ENCODE measurements around the gene DIP2C.
A peak's percentile ranks its signal among the peaks of the same experiment; 100 is the strongest.
"Not testable (repeated sequence)": the region's sequence is repeated elsewhere in the genome, so short reads cannot be mapped to it uniquely, and the experiment has no call there.

DIP2C gene

DNA sequence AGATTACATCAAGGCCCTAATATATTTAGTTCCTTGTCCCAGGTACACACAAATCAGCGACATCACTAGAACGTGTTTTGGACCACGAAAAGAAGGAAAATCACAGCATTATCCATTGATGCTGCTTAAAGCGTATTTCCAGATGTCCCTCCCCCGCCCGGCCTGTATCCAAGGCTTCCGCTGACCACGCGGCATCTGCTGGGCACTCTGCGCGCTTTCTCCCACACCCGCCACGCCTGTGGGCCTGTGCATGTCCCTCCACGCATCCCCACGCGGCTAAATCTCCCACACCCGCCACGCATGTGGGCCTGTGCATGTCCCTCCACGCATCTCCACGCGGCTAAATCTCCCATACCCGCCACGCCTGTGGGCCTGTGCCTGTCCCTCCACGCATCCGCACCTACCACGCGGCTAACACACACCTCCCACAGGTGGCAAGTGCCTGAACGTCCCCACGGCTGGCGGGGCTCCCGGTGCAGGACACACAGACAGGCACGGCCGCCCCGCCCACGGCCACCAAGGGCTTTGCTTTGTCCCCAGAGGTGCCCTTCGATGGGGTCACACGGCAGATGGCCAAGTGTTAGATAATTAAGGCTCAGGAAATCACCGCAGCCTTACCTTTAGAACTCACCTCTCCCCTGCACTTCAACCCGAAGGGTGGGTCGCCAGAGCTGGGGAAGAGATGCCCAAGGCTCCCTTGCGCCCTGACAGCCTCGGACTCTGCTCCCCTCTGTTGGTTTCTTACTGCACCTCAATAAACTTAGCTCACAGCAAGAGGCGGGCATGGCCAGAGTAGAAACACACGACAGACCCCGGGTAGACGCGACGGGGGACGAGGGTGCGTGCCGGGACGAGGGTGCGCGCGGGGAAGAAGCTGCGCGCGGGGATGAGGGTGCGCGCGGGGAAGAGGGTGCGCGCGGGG, 49.5 kb downstream of the DIP2C start:
- DNase-seq, result no peak

DNA sequence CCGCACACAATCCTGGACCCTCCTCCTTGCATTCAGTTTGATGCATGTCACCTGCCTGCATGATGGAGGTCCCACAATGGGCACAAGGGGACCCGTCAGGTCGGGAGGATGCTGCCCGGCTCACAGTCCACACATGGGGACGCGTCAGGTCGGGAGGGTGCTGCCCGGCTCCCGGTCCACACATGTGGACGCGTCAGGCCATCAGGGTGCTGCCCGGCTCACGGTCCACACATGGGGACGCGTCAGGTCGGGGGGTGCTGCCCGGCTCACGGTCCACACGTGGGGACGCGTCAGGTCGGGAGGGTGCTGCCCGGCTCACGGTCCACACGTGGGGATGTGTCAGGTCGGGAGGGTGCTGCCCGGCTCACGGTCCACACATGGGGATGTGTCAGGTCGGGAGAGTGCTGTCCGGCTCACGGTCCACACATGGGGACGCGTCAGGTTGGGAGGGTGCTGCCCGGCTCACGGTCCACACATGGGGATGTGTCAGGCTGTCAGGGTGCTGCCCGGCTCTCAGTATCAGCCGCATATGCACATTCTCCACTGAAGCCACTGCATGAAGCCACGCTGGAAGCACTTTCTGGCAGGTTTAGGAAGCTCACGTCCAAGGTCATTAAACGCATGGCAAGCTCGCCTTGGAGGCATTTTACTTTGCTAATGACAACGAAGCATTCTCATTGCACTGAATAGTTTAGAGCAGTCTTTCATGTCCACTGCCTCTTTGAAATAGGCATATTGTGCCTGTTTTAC, 50.3 kb downstream of the DIP2C start:
- DNase-seq, result no peak

- no peak for DNase-seq
Observed at GRCh38 chr10:637771-638195, 51.7 kb downstream of the DIP2C start.

- DNase-seq, result no peak
Observed at GRCh38 chr10:637221-637620, 52.2 kb downstream of the DIP2C start.

GRCh38 chr10:636769-637168, 52.7 kb downstream of the DIP2C start:
- no peak for DNase-seq

GRCh38 chr10:636016-636730, 53.3 kb downstream of the DIP2C start:
- DNase-seq, result no peak

- no peak for DNase-seq
Observed at GRCh38 chr10:635088-635861, 54.2 kb downstream of the DIP2C start.

DNA sequence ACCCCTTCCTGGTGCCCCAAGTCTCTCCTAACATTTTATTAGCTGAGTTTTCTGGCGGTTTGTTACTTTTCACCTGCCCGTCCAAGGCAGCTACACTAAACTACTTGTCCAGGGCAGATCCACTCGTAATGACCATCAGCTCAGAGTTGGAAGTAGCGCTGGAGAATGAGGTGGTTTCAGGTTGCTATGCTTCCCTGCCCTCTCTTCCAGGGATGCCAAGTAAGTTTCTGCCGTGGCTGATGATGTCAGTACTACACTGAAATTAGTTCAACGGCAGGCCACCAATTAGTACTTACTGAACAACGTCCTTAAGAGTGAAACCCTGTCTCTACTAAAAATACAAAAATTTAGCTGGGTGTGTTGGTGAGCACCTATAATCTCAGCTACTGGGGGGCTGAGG, 55.2 kb downstream of the DIP2C start:
- DNase-seq, result peak; percentile 38

DNA sequence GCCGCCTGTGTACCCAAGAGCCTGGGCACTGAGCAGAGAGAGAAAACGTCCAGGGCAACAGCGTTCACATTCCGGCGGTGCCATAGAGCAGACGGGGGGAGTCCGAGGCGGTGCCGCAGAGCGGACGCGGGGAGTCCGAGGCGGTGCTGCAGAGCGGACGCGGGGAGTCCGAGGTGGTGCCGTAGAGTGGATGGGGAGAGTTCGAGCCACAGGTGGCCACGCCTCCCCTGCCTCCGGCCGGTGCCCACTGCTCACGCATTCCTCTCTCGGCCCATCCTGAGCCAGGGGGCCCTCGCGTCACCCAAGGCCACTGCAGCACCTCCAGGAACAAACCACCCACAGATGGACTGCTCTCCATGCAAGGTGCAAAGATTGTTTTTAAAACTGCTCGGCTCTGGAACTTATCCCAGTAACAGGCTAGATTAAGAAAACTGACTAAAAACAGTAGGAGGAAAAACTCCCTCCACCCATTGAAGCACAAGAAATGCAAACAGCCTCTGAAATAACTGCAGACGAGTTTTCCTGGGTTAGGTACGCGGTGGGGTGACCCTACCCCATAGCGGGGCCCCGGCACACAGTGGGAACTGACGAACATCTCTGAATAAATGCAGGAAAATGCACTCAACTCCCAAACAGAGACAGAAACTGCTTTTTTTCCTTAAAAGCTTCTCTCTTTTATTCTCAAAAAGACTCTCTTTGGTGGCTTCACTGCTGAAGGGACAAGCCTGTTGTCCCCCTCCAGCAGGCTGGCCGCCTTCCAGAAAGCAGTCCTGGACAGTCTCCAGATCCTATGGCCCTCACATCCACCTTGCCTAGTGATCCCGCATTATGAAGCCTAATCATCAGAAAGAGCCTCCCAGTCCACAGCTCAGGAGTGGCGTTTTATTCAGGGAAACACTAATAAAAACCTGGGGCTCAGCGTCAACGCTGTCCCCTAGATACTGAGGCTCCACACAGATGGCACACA, 55.9 kb downstream of the DIP2C start:
- peak; percentile 38 for DNase-seq

DNA sequence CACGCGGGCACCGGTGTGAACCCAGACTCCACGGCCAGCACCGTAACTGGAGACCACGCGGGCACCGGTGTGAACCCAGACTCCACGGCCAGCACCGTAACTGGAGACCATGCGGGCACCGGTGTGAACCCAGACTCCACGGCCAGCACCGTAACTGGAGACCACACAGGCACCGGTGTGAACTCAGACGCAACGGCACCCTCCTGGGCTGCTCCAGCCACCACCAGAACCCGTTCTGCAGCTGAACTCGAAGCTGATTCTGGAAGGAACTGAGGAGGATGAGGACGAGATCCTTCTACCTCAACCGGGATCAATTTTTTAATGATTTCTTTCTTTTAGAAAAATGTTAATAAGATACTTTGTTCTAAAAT, 56.7 kb downstream of the DIP2C start:
- DNase-seq, result not testable (repeated sequence)

DNA sequence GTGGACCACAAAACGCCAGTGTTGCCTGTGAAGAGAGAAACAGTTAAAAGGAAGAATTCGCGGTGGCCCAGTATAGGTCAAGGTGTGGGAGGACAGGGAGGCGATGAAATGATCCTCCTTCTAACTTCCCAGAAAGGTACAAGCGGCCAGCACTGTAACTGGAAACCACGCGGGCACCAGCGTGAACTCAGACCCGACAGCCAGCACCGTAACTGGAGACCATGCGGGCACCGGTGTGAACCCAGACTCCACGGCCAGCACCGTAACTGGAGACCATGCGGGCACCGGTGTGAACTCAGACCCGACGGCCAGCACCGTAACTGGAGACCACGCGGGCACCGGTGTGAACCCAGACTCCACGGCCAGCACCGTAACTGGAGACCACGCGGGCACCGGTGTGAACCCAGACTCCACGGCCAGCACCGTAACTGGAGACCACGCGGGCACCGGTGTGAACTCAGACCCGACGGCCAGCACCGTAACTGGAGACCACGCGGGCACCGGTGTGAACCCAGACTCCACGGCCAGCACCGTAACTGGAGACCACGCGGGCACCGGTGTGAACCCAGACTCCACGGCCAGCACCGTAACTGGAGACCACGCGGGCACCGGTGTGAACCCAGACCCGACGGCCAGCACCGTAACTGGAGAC, 57.2 kb downstream of the DIP2C start:
- not testable (repeated sequence) for DNase-seq

- no peak for DNase-seq
Observed at GRCh38 chr10:631266-631665, 58.2 kb downstream of the DIP2C start.

GRCh38 chr10:630581-631073, 58.8 kb downstream of the DIP2C start:
- DNase-seq, result peak; percentile 71

- no peak for DNase-seq
Observed at GRCh38 chr10:629186-629998, 60.1 kb downstream of the DIP2C start.

DNA sequence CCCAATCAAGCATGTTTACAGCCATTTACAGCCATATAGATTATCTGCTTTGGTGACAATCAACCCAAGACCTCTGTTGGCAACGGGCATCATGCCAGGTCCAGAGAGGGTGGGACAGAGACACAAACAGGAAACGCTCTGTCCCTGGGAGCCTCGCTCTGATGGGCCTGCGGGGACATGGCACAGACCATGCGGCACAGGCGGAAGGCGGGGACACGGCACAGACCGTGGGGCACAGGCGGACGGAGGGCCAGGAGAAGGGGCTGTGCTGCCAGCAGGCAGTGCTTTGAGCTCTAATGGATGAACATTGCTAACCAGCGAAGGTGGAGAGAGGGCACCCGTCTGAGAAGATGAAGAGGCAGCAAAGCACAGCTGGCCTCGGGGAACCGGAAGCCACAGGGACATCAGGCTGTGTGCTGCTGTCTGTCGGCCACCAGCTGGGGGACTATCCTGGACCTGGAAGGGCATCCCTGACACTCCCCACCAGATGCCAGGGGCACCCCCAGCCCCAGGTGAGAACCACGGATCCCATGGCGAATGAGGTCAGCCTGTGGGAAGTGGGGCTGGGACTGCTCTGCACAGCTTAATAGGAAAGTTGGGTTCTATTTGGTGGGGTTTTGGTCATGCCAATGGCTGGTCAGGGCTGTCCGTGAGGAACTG, 61.0 kb downstream of the DIP2C start:
- no peak for DNase-seq

DNA sequence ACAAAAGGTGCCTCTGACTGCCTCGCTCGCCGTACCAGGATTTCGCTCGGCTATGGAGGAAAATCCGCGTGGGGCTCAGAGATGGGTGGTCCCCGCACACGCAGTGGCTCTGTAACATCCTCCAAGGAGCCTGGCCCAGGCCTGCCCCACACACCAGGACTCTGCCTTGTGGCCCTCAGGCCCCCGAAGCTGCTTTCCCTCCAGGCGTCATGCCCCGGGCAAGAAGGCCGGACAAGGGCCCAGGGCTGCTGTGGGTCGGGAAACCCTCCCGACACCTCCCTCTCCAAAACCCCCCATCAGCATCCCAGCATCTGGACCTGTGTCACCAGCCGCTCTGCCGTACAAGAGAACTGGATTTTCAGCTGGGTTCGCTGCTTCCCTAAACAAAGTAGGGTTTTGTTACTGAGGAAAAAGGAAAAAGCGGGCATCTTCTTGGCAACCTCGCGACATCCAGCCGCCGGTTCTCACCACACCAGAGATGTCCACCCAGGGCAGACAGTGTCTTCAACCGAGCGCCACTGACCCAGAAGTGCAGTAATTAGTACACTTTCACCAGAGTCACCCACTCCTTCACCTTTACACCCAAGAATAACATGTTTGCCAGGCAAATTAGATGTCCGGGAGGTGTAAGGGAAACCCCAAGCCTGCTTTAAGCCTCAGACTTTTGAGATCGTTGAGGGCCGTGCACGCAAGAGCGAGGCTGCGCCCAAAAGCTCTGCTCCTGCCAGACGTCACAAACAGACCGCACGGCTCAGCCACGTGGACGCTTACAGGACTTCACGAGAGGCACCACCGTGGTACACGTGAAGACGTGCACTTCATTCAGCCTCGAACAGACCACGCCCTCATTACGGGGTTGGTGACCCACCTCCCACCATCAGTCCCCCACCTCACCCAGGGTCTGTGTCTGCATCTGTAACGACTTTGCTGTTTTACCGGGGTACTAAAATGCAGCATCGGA, 62.2 kb downstream of the DIP2C start:
- DNase-seq, result no peak

DNA sequence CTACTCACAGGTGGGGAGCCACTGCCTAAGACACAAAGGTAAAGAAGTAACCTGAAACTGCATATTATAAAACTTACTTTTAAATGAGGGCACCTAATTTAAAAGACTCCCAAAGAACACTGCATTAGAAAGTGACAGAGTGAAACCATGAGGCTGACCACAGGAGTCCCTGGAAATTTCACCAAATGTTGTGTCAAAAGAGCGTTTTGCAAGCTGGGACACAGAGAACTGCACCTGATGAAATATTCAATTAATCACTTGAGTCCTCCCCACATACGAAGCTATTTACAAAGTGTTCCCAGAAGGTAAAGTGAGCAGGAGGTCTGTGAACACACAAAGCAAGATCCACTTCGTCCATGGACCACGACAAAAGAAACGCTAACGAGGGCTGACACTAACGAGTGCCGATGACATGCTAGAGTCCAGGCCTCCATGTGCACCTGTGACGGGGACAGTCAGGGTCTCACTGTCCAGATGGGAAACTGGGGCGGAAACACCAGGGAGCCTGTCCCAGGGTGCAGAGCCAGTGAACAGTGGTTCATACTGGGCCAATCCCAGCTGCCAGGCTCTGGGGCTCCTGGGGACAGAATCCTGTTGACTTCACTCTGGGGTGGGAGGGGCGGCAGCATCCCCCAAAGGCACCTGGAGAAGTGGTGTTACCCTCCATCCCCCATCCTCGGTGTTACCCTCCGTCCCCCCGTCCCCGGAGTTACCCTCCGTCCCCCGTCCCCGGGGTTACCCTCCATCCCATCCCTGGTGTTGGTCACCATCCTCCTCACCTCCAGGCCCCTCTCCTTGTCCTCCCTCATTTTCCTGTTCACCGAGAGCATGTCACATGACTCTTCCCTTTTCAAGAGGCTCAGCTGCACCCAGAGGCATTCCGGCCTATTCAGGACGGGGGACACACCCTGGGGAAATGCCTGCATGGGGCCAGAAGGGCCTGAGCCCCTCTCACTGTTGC, 63.4 kb downstream of the DIP2C start:
- DNase-seq, result no peak

All from DMS79 treated with DMSO at 0.1 percent for 48 hours (cell line).